Measurements from ENCODE around the gene MSI1.
"Not testable (repeated sequence)": the region's sequence is repeated elsewhere in the genome, so short reads cannot be mapped to it uniquely, and the experiment has no call there.

DNA sequence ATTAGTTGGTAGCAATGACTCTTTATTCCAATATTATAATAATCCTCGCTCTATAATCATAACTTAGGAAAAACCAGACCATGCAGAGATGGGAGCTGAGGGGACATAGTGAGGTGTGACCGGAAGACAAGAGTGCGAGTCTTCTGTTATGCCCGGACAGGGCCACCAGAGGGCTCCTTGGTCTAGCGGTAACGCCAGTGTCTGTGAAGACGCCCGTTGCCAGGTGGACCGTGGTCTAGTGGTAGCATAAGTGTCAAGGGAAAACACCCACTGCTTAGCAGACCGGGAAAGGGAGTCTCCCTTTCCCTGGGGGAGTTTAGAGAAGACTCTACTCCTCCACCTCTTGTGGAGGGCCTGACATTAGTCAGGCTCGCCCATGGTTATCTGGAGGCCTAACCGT lies 33.5 kb downstream of the MSI1 start:
- TF ChIP-seq POLR2A (IDR thresholded peaks at IDR 0.05; ENCODE audit: low read depth, low read length); POLR2AphosphoS5 (IDR thresholded peaks at IDR 0.05; ENCODE audit: low read depth, low read length); TAF1 (IDR thresholded peaks at IDR 0.05; ENCODE audit: borderline replicate concordance, low read depth, low read length): not testable (repeated sequence)
